A549 (cell line): Measurements from ENCODE around the gene SSR3. TPM values are rescaled to one million over a fixed set of nuclear protein-coding genes. Genes with fewer than 3 reads are reported as not detected.

Experiments used
- ATAC-seq, 2 experiments: fragments of 200-7000 bp in 1 of 2; fragments of >200 bp in 1 of 2; cut with Nextera tagmentation in 1 of 2; cut with Tn5 transposase in 1 of 2; 3 replicates each; pipeline versions ENCODE4 v1.8.0 to v1.9.1; 2018 to 2020; ENCODE audit warnings: mild to moderate bottlenecking in 1 of 2, moderate library complexity in 1 of 2
- CTCF ChIA-PET: fragments of 300-600 bp; sonication (Branson Sonifier 250); formaldehyde crosslinking; extraction: SDS; loops from one replicate; lab custom pipeline; 2021; ENCODE audit warnings: antibody characterized with exemption, inconsistent platforms; lab: Yijun Ruan, JAX
- POLR2A ChIA-PET: fragments of 350-600 bp; formaldehyde crosslinking; extraction: SDS; loops from one replicate; lab custom pipeline; 2021; ENCODE audit warnings: antibody characterized with exemption, inconsistent platforms; lab: Yijun Ruan, JAX
- DNase-seq, 2 experiments: peaks; one replicate each; pipeline versions ENCODE4 v3.0.0 to v3.0.0-alpha.2; 2011 to 2016; ENCODE audit warnings: low read depth in 1 of 2, low spot score in 1 of 2
- FAIRE-seq: peaks from 2 replicates; lab custom pipeline; 2011; peaks lifted over from hg19 to GRCh38; lab: Jason Lieb, UNC
- H3K27ac ChIP-seq, 2 experiments: fragments of >200 bp; sonication (Bioruptor Twin); formaldehyde crosslinking; 3 replicates each; pipeline ENCODE4 v1.5.1; 2016 to 2017
- H3K4me1 ChIP-seq: fragments of >200 bp; sonication (Bioruptor Twin); formaldehyde crosslinking; 3 replicates; pipeline ENCODE4 v1.6.1; 2016
- H3K4me2 ChIP-seq: fragments of >200 bp; sonication (Bioruptor Twin); formaldehyde crosslinking; 3 replicates; pipeline ENCODE4 v1.6.1; 2016
- H3K4me3 ChIP-seq: fragments of >200 bp; sonication (Bioruptor Twin); formaldehyde crosslinking; 3 replicates; pipeline ENCODE4 v1.5.1; 2016
- H3K9me3 ChIP-seq: fragments of >200 bp; sonication (Bioruptor Twin); formaldehyde crosslinking; 3 replicates; pipeline ENCODE4 v1.6.1; 2016
- BHLHE40 ChIP-seq: IDR thresholded peaks from 2 replicates; pipeline ENCODE4 v1.6.1; 2012; ENCODE audit warnings: low read depth, low read length, inconsistent platforms
- CEBPB ChIP-seq, 2 experiments: fragments of >200 bp in 1 of 2; sonication (Bioruptor Twin) in 1 of 2; formaldehyde crosslinking in 1 of 2; IDR thresholded peaks; 2 replicates each; pipeline ENCODE4 v1.6.1; 2012 to 2016
- CHD4 ChIP-seq: fragments of 200-600 bp; sonication (generic); IDR thresholded peaks from 2 replicates; pipeline ENCODE4 v1.6.1; 2016; ENCODE audit warnings: antibody characterized with exemption, mild to moderate bottlenecking, borderline replicate concordance
- EHF ChIP-seq: fragments of 250-450 bp; sonication (Bioruptor Pico); IDR thresholded peaks from 2 replicates; pipeline ENCODE4 v1.5.0; 2020; ENCODE audit warnings: mild to moderate bottlenecking
- EHMT2 ChIP-seq: fragments of 200-600 bp; sonication (generic); IDR thresholded peaks from 2 replicates; pipeline ENCODE4 v1.6.1; 2016; ENCODE audit warnings: antibody characterized with exemption, low read depth, mild to moderate bottlenecking, moderate library complexity
- HEYL ChIP-seq: fragments of 250-450 bp; sonication (Bioruptor Pico); IDR thresholded peaks from 2 replicates; pipeline ENCODE4 v1.8.0; 2021; ENCODE audit warnings: mild to moderate bottlenecking, moderate library complexity
- HOXA7 ChIP-seq: fragments of 250-450 bp; sonication (Bioruptor Pico); IDR thresholded peaks from 2 replicates; pipeline ENCODE4 v1.5.0; 2020; ENCODE audit warnings: mild to moderate bottlenecking, moderate library complexity
- HOXB5 ChIP-seq: fragments of 250-450 bp; sonication (Bioruptor Pico); IDR thresholded peaks from 2 replicates; pipeline ENCODE4 v1.5.0; 2020; ENCODE audit warnings: mild to moderate bottlenecking, moderate library complexity
- JUN ChIP-seq, 2 experiments: fragments of >200 bp; sonication (Bioruptor Twin); formaldehyde crosslinking; IDR thresholded peaks; 2 replicates in 1 of 2; 3 replicates in 1 of 2; pipeline ENCODE4 v1.6.1; 2016 to 2017
- KDM1A ChIP-seq: fragments of 200-600 bp; sonication (generic); IDR thresholded peaks from 2 replicates; pipeline ENCODE4 v1.6.1; 2016; ENCODE audit warnings: low read depth, mild to moderate bottlenecking
- MAFK ChIP-seq: fragments of 450-650 bp; IDR thresholded peaks from 2 replicates; pipeline ENCODE4 v1.6.1; 2014; ENCODE audit not compliant: partially characterized antibody
- NFE2L2 ChIP-seq: fragments of 150-350 bp; conservative IDR thresholded peaks from 2 replicates; pipeline ENCODE4 v1.6.1; 2014; ENCODE audit warnings: low read length
- RAD21 ChIP-seq, 2 experiments: fragments of >200 bp in 1 of 2; sonication (Bioruptor Twin) in 1 of 2; formaldehyde crosslinking in 1 of 2; IDR thresholded peaks in 1 of 2; conservative IDR thresholded peaks in 1 of 2; 2 replicates in 1 of 2; 3 replicates in 1 of 2; pipeline ENCODE4 v1.6.1; 2012 to 2018; ENCODE audit warnings: inconsistent platforms in 1 of 2
- RCOR1 ChIP-seq: fragments of 150-350 bp; IDR thresholded peaks from 2 replicates; pipeline ENCODE4 v1.6.1; 2014; ENCODE audit warnings: antibody characterized with exemption, low read length, low read depth
- RFX5 ChIP-seq: fragments of 450-650 bp; IDR thresholded peaks from 2 replicates; pipeline ENCODE4 v1.7.1; 2014; ENCODE audit warnings: antibody characterized with exemption, mild to moderate bottlenecking, moderate library complexity
- TP53 ChIP-seq: fragments of 250-450 bp; sonication (Bioruptor Pico); IDR thresholded peaks from 2 replicates; pipeline ENCODE4 v1.5.0; 2021; ENCODE audit warnings: mild to moderate bottlenecking, moderate library complexity
- ZSCAN20 ChIP-seq: fragments of 250-450 bp; sonication (Bioruptor Pico); IDR thresholded peaks from 2 replicates; pipeline ENCODE4 v1.8.0; 2022; ENCODE audit warnings: mild to moderate bottlenecking, moderate library complexity
- WGBS: methylation state at CpG from one replicate; pipeline ENCODE4 v1.1.6; 2017; ENCODE audit errors: missing lambda C conversion rate; 5-methylcytosine and 5-hydroxymethylcytosine counted together
- polyA plus RNA-seq, 4 experiments: library from polyadenylated mRNA; depleted of rRNA in 3 of 4; stranded (reverse); fragments of >200 nt; fragmentation: RNase III in 1 of 4; extraction: RNeasy Plus Mini Kit Qiagen cat#74134 plus additional on column Dnase treatment in 1 of 4; gene quantifications; 2 replicates in 3 of 4; 3 replicates in 1 of 4; pipeline ENCODE4 v1.2.3, GENCODE V29; 2011 to 2017
- TF ChIP-seq, protein P1 (sequence below): fragments of 250-450 bp; sonication (Bioruptor Pico); IDR thresholded peaks from 2 replicates; pipeline ENCODE4 v1.5.0; 2020; ENCODE audit warnings: low read depth, mild to moderate bottlenecking, moderate library complexity
- TF ChIP-seq, protein P2 (sequence below): fragments of >200 bp; sonication (Bioruptor Twin); formaldehyde crosslinking; IDR thresholded peaks from 3 replicates; pipeline ENCODE4 v1.5.1; 2016
- TF ChIP-seq, protein P3 (sequence below): fragments of >200 bp; sonication (Bioruptor Twin); formaldehyde crosslinking; IDR thresholded peaks from 2 replicates; pipeline ENCODE4 v1.6.1; 2016
- TF ChIP-seq, protein P4 (sequence below): IDR thresholded peaks from 2 replicates; pipeline ENCODE4 v1.6.1; 2012
- TF ChIP-seq, protein P5 (sequence below): fragments of 200-600 bp; sonication (generic); IDR thresholded peaks from 2 replicates; pipeline ENCODE4 v1.6.1; 2016; ENCODE audit warnings: antibody characterized with exemption, mild to moderate bottlenecking, moderate library complexity

SSR3 gene
- polyA plus RNA-seq, 2 of the 4 experiments (the other 2 are of a cell fraction) = 154 to 187 TPM

DNA sequence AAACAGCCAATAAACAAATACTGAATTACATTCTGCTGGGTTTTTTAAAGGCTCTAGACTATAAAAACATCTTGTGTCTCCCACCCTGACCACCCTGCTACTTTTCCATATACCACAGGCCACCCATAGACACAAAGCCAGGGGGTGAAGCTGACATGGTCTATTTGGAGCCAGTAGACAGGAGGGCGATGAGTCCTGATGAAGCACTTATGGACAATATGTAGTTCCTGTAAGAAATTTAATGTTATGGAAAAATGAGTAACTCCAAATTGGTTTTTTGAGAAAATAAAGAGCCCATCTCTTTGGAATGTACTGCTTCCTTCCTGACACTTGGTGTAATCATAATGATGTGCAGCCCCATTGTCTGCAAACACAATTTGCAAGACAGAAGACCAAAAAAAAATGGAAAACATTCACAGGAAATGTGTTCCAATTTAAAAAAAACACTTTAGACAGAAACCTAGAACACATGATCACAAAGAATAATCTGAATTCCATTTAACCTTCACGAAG lies 11.8 kb downstream of the SSR3 start:
- CTCF ChIA-PET = interaction anchor here (0.6 to 4.3 kb wide), 8 partner anchors 7 to 594 kb away, joined by 3 to 25 read pairs (median 5); partner anchors contain the start of gene SSR3
- H3K4me3 ChIP-seq = no peak overlapping the region
- ATAC-seq = no peak
- no peak overlapping the region for H3K4me2 ChIP-seq
- no peaks in the 10 kb centered on the region for H3K9me3 ChIP-seq
- TF ChIP-seq HEYL (CRISPR knock-in tag) (no peak), EHMT2 (no peak), EHF (CRISPR knock-in tag) (no peak), CEBPB (IDR thresholded peaks at IDR 0.05) (no peak), ZSCAN20 (CRISPR knock-in tag) (no peak), TP53 (CRISPR knock-in tag) (no peak), HOXA7 (CRISPR knock-in tag) (no peak), BHLHE40 (no peak), HOXB5 (CRISPR knock-in tag) (no peak), RAD21 (conservative IDR thresholded peaks at IDR 0.05 in 1 of 2, IDR thresholded peaks at IDR 0.05 in 1 of 2) (no peak), RFX5 (no peak), JUN (IDR thresholded peaks at IDR 0.05) (no peak), KDM1A (no peak), RCOR1 (no peak)
- TF ChIP-seq, protein P1, sequence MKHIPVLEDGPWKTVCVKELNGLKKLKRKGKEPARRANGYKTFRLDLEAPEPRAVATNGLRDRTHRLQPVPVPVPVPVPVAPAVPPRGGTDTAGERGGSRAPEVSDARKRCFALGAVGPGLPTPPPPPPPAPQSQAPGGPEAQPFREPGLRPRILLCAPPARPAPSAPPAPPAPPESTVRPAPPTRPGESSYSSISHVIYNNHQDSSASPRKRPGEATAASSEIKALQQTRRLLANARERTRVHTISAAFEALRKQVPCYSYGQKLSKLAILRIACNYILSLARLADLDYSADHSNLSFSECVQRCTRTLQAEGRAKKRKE (CRISPR knock-in tag) = no peak
- TF ChIP-seq, protein P2, sequence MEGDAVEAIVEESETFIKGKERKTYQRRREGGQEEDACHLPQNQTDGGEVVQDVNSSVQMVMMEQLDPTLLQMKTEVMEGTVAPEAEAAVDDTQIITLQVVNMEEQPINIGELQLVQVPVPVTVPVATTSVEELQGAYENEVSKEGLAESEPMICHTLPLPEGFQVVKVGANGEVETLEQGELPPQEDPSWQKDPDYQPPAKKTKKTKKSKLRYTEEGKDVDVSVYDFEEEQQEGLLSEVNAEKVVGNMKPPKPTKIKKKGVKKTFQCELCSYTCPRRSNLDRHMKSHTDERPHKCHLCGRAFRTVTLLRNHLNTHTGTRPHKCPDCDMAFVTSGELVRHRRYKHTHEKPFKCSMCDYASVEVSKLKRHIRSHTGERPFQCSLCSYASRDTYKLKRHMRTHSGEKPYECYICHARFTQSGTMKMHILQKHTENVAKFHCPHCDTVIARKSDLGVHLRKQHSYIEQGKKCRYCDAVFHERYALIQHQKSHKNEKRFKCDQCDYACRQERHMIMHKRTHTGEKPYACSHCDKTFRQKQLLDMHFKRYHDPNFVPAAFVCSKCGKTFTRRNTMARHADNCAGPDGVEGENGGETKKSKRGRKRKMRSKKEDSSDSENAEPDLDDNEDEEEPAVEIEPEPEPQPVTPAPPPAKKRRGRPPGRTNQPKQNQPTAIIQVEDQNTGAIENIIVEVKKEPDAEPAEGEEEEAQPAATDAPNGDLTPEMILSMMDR = no peak
- TF ChIP-seq, protein P3, sequence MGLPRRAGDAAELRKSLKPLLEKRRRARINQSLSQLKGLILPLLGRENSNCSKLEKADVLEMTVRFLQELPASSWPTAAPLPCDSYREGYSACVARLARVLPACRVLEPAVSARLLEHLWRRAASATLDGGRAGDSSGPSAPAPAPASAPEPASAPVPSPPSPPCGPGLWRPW = no peak
- TF ChIP-seq, protein P4, sequence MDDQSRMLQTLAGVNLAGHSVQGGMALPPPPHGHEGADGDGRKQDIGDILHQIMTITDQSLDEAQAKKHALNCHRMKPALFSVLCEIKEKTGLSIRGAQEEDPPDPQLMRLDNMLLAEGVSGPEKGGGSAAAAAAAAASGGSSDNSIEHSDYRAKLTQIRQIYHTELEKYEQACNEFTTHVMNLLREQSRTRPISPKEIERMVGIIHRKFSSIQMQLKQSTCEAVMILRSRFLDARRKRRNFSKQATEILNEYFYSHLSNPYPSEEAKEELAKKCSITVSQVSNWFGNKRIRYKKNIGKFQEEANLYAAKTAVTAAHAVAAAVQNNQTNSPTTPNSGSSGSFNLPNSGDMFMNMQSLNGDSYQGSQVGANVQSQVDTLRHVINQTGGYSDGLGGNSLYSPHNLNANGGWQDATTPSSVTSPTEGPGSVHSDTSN = no peak
- TF ChIP-seq, all 56 proteins: peak for 0
- POLR2A ChIA-PET = interaction anchor here (1.8 kb wide), 1 partner anchor 12 kb away, joined by 9 read pairs; the partner anchor contains the start of gene SSR3
- Histone ChIP-seq H3K27ac (no peak overlapping the region), H3K4me1 (peaks cover under 1% of the 10 kb centered on the region; the same call in 1 of the 3 replicates)
- DNase-seq (no peak), FAIRE-seq (no peak)
- 88% methylated on average over 2 of the region's 2 CpGs for WGBS

DNA sequence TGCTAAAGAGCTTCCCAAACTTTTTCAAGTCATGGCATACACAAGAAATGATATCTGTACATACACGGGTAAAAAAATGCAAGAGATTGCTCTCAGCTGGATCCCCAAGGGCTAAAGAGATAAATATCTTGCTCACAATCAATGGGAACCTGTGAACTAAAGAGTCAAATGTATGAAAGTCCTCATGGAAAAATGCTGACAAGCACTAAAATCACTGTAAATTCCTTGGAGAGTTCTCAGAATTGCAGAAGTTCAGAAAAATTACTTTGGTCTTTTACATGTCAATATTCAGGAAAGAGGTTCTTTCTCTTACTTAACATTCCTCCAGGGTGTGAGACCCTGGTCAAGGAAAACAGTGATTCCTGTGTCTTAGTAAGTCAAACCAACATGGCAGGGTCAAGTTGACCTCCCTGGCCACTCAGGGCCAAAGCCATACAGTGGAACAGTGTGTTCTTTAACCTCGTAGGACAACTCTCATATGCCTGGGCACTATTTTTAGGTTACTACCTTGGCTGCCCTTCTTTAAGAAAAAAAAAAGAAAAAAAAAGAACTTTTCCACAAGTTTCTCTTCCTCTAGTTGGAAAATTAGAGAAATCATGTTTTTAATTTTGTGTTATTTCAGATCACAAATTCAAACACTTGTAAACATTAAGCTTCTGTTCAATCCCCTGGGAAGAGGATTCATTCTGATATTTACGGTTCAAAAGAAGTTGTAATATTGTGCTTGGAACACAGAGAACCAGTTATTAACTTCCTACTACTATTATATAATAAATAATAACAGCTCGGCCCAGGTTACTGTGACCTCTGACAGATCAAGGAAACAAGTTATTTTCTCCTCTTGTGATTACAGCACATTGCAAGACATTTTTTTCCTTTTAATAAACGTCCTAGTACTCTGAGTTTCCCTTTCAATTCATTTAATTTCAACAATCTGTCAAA lies 12.5 kb downstream of the SSR3 start:
- no peak overlapping the region for H3K27ac ChIP-seq
- 80% methylated on average over 5 of the region's 5 CpGs for WGBS
- H3K9me3 ChIP-seq = no peaks in the 10 kb centered on the region
- ChIA-PET CTCF (interaction anchor here (0.8 to 4.3 kb wide), 8 partner anchors 7 to 595 kb away, joined by 3 to 25 read pairs (median 4); partner anchors contain the start of gene SSR3), POLR2A (interaction anchor here (1.5 kb wide), 1 partner anchor 13 kb away, joined by 4 read pairs; the partner anchor contains the start of gene SSR3)
- no peak for DNase-seq
- H3K4me2 ChIP-seq = no peak overlapping the region
- no peak for ATAC-seq
- H3K4me1 ChIP-seq = peaks cover 8% of the 10 kb centered on the region
- H3K4me3 ChIP-seq = no peak overlapping the region
- TF ChIP-seq NFE2L2 = no peak
- TF ChIP-seq CHD4 = no peak
- TF ChIP-seq HOXB5 (CRISPR knock-in tag) = no peak
- peak; percentile 90 for TF ChIP-seq MAFK
- TF ChIP-seq, protein P5, sequence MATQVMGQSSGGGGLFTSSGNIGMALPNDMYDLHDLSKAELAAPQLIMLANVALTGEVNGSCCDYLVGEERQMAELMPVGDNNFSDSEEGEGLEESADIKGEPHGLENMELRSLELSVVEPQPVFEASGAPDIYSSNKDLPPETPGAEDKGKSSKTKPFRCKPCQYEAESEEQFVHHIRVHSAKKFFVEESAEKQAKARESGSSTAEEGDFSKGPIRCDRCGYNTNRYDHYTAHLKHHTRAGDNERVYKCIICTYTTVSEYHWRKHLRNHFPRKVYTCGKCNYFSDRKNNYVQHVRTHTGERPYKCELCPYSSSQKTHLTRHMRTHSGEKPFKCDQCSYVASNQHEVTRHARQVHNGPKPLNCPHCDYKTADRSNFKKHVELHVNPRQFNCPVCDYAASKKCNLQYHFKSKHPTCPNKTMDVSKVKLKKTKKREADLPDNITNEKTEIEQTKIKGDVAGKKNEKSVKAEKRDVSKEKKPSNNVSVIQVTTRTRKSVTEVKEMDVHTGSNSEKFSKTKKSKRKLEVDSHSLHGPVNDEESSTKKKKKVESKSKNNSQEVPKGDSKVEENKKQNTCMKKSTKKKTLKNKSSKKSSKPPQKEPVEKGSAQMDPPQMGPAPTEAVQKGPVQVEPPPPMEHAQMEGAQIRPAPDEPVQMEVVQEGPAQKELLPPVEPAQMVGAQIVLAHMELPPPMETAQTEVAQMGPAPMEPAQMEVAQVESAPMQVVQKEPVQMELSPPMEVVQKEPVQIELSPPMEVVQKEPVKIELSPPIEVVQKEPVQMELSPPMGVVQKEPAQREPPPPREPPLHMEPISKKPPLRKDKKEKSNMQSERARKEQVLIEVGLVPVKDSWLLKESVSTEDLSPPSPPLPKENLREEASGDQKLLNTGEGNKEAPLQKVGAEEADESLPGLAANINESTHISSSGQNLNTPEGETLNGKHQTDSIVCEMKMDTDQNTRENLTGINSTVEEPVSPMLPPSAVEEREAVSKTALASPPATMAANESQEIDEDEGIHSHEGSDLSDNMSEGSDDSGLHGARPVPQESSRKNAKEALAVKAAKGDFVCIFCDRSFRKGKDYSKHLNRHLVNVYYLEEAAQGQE = no peak
- no peak for FAIRE-seq
